ENCODE measurements around the gene BRF1. TPM values are rescaled to one million over a fixed set of nuclear protein-coding genes. Genes with fewer than 3 reads are reported as not detected.

The BRF1 gene
- total RNA-seq, 2 experiments from 2014 or later = 23.7 to 26.4 TPM

GRCh38 chr14:105159344-105159743 is 141.5 kb downstream of the BRF1 start:
- no peaks in the 10 kb centered on the region for H3K79me2 ChIP-seq (ENCODE audit: insufficient read depth, low read depth, low read length)
- H3K9me2 ChIP-seq (ENCODE audit: insufficient read depth, low read length) = no peaks in the 10 kb centered on the region
- H4K20me1 ChIP-seq (ENCODE audit: insufficient read depth, low read length) = no peaks in the 10 kb centered on the region
- no peak for DNase-seq (ENCODE audit: low spot score)
- intact Hi-C loops (cut with micrococcal nuclease; ENCODE audit: unreplicated experiment) = no loop called here
- H3K4me2 ChIP-seq (ENCODE audit: low read length) = no peak overlapping the region
- CTCF ChIA-PET (ENCODE audit: unreplicated experiment) = no interaction called here
- BruUV-seq (replicated peaks) = no TSS peak
- H3K9me3 ChIP-seq (ENCODE audit: low read length) = no peaks in the 10 kb centered on the region
- no peak overlapping the region for H3K27ac ChIP-seq (ENCODE audit: low read depth, low read length, poor library complexity, severe bottlenecking)
- TF ChIP-seq EZH2phosphoT487 (IDR thresholded peaks at IDR 0.05; ENCODE audit: borderline replicate concordance, low read depth, low read length) = no peak
- no peak for TF ChIP-seq CTCF (conservative IDR thresholded peaks at IDR 0.05; ENCODE audit: low read length)
- H2AFZ ChIP-seq (ENCODE audit: low read length) = no peak overlapping the region
- H3K36me3 ChIP-seq (ENCODE audit: insufficient read depth, low read length) = no peaks in the 10 kb centered on the region
- H3K4me3 ChIP-seq (ENCODE audit: low read depth, low read length, poor library complexity, severe bottlenecking) = no peak overlapping the region
- H3K4me1 ChIP-seq (ENCODE audit: insufficient read depth, low read length, poor library complexity, severe bottlenecking) = no peaks in the 10 kb centered on the region
- POLR2A ChIA-PET = no interaction called here

Other genes with a start within 250 kb of the BRF1 start
- gene GPR132, start 235.6 kb downstream of the BRF1 start, total RNA-seq (2014; rRNA removed; shearing (Covaris generic)) = 0.10 and 1.0 TPM in 2 replicates
- gene GPR132, start 235.6 kb downstream of the BRF1 start, total RNA-seq (2022) = 1.9 and 3.0 TPM in 2 replicates
- gene JAG2, start 132.2 kb downstream of the BRF1 start, total RNA-seq (2014; rRNA removed; shearing (Covaris generic)) = 4.0 and 5.0 TPM in 2 replicates
- gene JAG2, start 132.2 kb downstream of the BRF1 start, total RNA-seq (2022) = 6.0 and 6.5 TPM in 2 replicates
- 19.5 and 32.1 TPM in 2 replicates for gene NUDT14, start 119.7 kb downstream of the BRF1 start, total RNA-seq (2014; rRNA removed; shearing (Covaris generic))
- gene NUDT14, start 119.7 kb downstream of the BRF1 start, total RNA-seq (2022) = 37.0 and 37.5 TPM in 2 replicates
- gene BTBD6, start 52.5 kb downstream of the BRF1 start, total RNA-seq (2014; rRNA removed; shearing (Covaris generic)) = 27.9 and 30.0 TPM in 2 replicates
- gene BTBD6, start 52.5 kb downstream of the BRF1 start, total RNA-seq (2022) = 5.7 and 6.9 TPM in 2 replicates
- gene PACS2, start 13.7 kb upstream of the BRF1 start, total RNA-seq (2014; rRNA removed; shearing (Covaris generic)) = 35.3 and 46.9 TPM in 2 replicates
- gene PACS2, start 13.7 kb upstream of the BRF1 start, total RNA-seq (2022) = 45.4 and 47.3 TPM in 2 replicates
- gene TEX22, start 97.5 kb upstream of the BRF1 start, total RNA-seq (2014; rRNA removed; shearing (Covaris generic)) = 1.3 and 2.3 TPM in 2 replicates
- gene TEX22, start 97.5 kb upstream of the BRF1 start, total RNA-seq (2022) = 9.2 and 12.2 TPM in 2 replicates
- 92.3 and 103 TPM in 2 replicates for gene MTA1, start 118.8 kb upstream of the BRF1 start, total RNA-seq (2014; rRNA removed; shearing (Covaris generic))
- 217 and 220 TPM in 2 replicates for gene MTA1, start 118.8 kb upstream of the BRF1 start, total RNA-seq (2022)
- gene CRIP2, start 173.8 kb upstream of the BRF1 start, total RNA-seq (2014; rRNA removed; shearing (Covaris generic)) = not detected in 2 replicates
- gene CRIP2, start 173.8 kb upstream of the BRF1 start, total RNA-seq (2022) = not detected in 2 replicates
- gene CRIP1, start 185.9 kb upstream of the BRF1 start, total RNA-seq (2014; rRNA removed; shearing (Covaris generic)) = 4.1 and 4.6 TPM in 2 replicates
- gene CRIP1, start 185.9 kb upstream of the BRF1 start, total RNA-seq (2022) = 1.5 TPM in 1 of 2 replicates, not detected in the other
- gene TEDC1, start 190.2 kb upstream of the BRF1 start, total RNA-seq (2014; rRNA removed; shearing (Covaris generic)) = 53.2 and 57.4 TPM in 2 replicates
- 55.8 and 58.0 TPM in 2 replicates for gene TEDC1, start 190.2 kb upstream of the BRF1 start, total RNA-seq (2022)
- 0.25 and 0.70 TPM in 2 replicates for gene TMEM121, start 225.6 kb upstream of the BRF1 start, total RNA-seq (2014; rRNA removed; shearing (Covaris generic))
- gene TMEM121, start 225.6 kb upstream of the BRF1 start, total RNA-seq (2022) = 0.21 and 0.31 TPM in 2 replicates

Measured in OCI-LY7 (cell line).